Dermis blood vessel endothelial cell (primary cell): ENCODE measurements around the gene NRG2. TPM values are rescaled to one million over a fixed set of nuclear protein-coding genes. Genes with fewer than 3 reads are reported as not detected.

Experiments used
- DNase-seq: peaks from one replicate; pipeline ENCODE4 v3.0.0; 2010
- total RNA-seq: library from RNA; depleted of rRNA; stranded (reverse); fragments of >200 nt; gene quantifications from 2 replicates; pipeline ENCODE4 v1.2.3, GENCODE V29; 2014

The NRG2 gene
- total RNA-seq, 1 donor from 2014 or later, result 0.51 TPM

GRCh38 chr5:139872851-139873794 lies 170.0 kb downstream of the NRG2 start:
- no peak for DNase-seq

GRCh38 chr5:139872052-139872766 lies 170.9 kb downstream of the NRG2 start:
- no peak for DNase-seq

GRCh38 chr5:139871614-139872013 lies 171.5 kb downstream of the NRG2 start:
- DNase-seq, result no peak

GRCh38 chr5:139870677-139871076 lies 172.4 kb downstream of the NRG2 start:
- no peak for DNase-seq

GRCh38 chr5:139869042-139869790 lies 173.9 kb downstream of the NRG2 start:
- no peak for DNase-seq

GRCh38 chr5:139867581-139867980 lies 175.5 kb downstream of the NRG2 start:
- no peak for DNase-seq

- DNase-seq, result no peak
Measured at GRCh38 chr5:139867109-139867508, 176.0 kb downstream of the NRG2 start.

- no peak for DNase-seq
Measured at GRCh38 chr5:139864716-139865483, 178.2 kb downstream of the NRG2 start.

- DNase-seq, result peak; percentile 77
Measured at GRCh38 chr5:139863855-139864558, 179.1 kb downstream of the NRG2 start.

GRCh38 chr5:139863361-139863760 lies 179.7 kb downstream of the NRG2 start:
- DNase-seq, result no peak

GRCh38 chr5:139862803-139863202 lies 180.3 kb downstream of the NRG2 start:
- no peak for DNase-seq

- peak; percentile 37 for DNase-seq
Measured at GRCh38 chr5:139862313-139862712, 180.8 kb downstream of the NRG2 start.

- no peak for DNase-seq
Measured at GRCh38 chr5:139861889-139862207, 181.3 kb downstream of the NRG2 start.

- no peak for DNase-seq
Measured at GRCh38 chr5:139861021-139861888, 181.8 kb downstream of the NRG2 start.

- DNase-seq, result no peak
Measured at GRCh38 chr5:139859013-139859412, 184.1 kb downstream of the NRG2 start.

GRCh38 chr5:139856714-139857113 lies 186.4 kb downstream of the NRG2 start:
- no peak for DNase-seq

- no peak for DNase-seq
Measured at GRCh38 chr5:139855946-139856540, 187.1 kb downstream of the NRG2 start.

- no peak for DNase-seq
Measured at GRCh38 chr5:139855451-139855850, 187.6 kb downstream of the NRG2 start.

- DNase-seq, result no peak
Measured at GRCh38 chr5:139854953-139855352, 188.1 kb downstream of the NRG2 start.

GRCh38 chr5:139854029-139854605 lies 189.0 kb downstream of the NRG2 start:
- DNase-seq, result no peak
